Omental fat pad (tissue), 4 donors: ENCODE data around the gene SEMA3A. TPM values are rescaled to one million over a fixed set of nuclear protein-coding genes. Genes with fewer than 3 reads are reported as not detected.

Experiments
- ATAC-seq: fragments of 150-250 bp; one replicate; pipeline ENCODE4 v1.9.1; 2016; ENCODE audit warnings: mild to moderate bottlenecking, moderate library complexity; ENCODE audit not compliant: low FRiP score
- DNase-seq: peaks from one replicate; pipeline ENCODE4 v3.0.0-alpha.2; 2019; ENCODE audit warnings: low spot score
- total RNA-seq, 4 donors: library from RNA; depleted of rRNA; stranded (reverse); fragments of >200 nt; gene quantifications; one replicate each; pipeline ENCODE4 v1.1.0, GENCODE V29; 2016
- TF ChIP-seq, protein P1 (sequence below), 3 donors: fragments of 450-650 bp; IDR thresholded peaks; one replicate each; pipeline ENCODE4 v1.5.1; 2016 to 2017; ENCODE audit warnings: antibody characterized with exemption in 3 of 3, mild to moderate bottlenecking in 3 of 3, moderate library complexity in 2 of 3

The SEMA3A gene
- total RNA-seq, 4 donors from 2014 or later, result 4.3 to 11.4 (median 7.4) TPM

DNA sequence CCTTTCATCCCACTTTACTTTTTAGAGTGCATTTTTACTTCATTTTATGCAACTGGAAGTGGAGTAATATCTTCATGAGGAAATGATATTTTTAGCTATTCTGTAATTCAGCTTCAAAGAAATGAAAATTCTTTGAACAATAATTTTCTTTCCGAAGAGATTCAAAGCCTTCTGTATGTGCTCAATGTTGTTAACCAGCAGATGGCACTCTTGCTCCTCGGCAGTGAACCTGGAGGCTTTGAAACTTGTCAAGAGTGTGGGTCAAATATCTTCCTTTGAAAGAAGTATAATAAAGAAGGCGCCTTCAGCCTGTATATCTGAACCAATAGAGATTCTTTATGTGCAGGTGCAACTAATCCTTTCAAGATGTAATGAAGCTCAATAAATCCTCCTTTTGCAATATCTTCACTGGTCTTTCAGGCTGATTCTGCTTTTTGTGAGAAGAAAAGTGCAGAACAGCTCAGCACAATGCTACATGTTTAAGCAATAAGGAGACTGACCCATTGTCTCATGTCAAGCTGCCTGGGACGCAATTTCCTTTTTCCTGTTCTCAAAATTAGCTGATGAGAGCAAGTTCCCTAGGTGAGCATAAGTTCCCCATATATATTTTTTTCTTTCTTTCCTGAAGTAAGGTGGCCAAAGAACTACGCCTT is 258.4 kb downstream of the SEMA3A start:
- ATAC-seq, result peak; percentile 82

DNA sequence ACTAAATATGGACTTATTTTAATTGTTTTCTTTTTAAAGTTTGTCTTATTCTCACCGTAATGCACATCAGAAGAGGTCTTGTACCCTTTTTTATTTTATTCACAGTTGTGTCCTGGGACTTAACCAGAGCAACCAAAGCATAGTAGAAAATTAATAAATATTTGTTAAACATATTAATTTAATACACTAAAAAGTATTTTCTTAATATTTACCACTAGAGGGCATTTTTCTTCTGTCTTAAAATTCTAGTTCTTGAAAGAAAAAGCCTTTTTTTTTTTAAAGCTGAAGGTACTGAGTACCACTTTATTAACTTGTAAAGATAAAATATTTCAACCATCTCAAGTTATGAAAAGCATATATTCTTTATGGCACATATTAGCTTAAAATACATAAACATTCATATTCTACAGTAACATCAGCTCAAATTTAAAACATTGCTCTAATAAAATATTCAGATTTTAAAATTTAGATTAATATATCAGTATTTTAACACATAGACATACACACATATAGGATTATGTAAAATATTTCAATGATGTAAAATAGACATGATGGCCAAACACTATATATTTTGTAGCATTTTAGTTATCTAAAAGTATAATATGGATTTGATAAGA is 260.4 kb downstream of the SEMA3A start:
- TF ChIP-seq, protein P1, sequence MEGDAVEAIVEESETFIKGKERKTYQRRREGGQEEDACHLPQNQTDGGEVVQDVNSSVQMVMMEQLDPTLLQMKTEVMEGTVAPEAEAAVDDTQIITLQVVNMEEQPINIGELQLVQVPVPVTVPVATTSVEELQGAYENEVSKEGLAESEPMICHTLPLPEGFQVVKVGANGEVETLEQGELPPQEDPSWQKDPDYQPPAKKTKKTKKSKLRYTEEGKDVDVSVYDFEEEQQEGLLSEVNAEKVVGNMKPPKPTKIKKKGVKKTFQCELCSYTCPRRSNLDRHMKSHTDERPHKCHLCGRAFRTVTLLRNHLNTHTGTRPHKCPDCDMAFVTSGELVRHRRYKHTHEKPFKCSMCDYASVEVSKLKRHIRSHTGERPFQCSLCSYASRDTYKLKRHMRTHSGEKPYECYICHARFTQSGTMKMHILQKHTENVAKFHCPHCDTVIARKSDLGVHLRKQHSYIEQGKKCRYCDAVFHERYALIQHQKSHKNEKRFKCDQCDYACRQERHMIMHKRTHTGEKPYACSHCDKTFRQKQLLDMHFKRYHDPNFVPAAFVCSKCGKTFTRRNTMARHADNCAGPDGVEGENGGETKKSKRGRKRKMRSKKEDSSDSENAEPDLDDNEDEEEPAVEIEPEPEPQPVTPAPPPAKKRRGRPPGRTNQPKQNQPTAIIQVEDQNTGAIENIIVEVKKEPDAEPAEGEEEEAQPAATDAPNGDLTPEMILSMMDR (IDR thresholded peaks at IDR 0.05), result no peak
- no peak for ATAC-seq
- no peak for DNase-seq

More for the DNA sequence above, 258.4 kb downstream of the SEMA3A start:
- peak; percentile 37 for DNase-seq
- TF ChIP-seq, protein P1 (IDR thresholded peaks at IDR 0.05), result no peak

DNA sequence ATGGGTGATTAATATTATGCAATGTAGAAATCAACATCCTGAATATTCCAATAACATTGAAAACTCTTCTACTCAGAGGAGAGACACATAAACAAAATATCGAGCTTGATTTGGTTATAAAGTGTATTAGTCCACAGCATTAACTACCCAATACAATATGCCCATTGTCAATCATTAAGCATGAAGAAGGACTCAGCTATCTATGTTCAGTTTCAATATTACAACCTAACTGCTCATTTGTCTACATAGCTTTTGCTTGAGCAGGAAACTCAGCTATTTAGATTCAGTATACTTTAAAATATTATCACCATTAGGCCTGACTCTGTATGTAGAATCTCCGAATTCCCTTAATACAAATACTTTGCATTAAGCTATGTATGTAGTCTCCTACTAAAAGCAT is 262.6 kb downstream of the SEMA3A start:
- TF ChIP-seq, protein P1 (IDR thresholded peaks at IDR 0.05), result no peak
- DNase-seq (no peak), ATAC-seq (no peak)

DNA sequence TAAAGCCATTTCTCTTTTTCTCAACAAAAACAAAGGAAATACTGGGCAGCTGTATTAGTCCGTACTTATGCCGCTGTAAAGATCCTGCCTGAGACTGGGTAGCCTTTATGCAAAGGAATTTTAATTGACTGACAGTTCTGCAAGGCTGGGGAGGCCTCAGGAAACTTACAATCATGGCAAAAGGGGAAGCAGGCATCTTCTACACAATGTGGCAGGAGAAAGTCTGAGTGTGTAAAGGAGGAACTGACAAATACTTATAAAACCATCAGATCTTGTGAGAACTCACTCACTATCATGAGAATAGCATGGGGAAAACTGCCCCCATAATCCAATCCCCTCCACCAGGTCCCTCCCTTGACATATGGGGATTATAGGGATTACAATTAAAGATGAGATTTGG is 264.3 kb downstream of the SEMA3A start:
- TF ChIP-seq, protein P1 (IDR thresholded peaks at IDR 0.05), result no peak
- DNase-seq (no peak), ATAC-seq (no peak)

DNA sequence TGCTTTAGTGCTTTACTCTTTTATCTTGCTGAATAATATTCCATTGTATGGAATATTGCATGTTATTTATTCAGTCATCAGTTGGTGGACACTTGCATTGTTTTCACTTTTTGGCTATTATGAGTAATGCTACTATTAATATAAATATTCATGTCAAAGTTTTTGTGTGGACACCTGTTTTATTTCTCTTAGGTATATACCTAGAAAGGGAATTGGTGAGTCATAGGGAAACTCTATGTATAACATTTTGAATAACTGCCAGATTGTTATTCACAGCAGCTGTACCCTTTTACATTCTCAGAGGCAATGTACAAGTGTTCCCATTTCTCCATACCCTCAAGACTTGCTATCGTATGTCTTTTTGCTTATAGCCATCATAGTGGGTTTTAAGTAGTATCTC is 268.7 kb downstream of the SEMA3A start:
- TF ChIP-seq, protein P1 (IDR thresholded peaks at IDR 0.05), result no peak
- DNase-seq (no peak), ATAC-seq (no peak)

DNA sequence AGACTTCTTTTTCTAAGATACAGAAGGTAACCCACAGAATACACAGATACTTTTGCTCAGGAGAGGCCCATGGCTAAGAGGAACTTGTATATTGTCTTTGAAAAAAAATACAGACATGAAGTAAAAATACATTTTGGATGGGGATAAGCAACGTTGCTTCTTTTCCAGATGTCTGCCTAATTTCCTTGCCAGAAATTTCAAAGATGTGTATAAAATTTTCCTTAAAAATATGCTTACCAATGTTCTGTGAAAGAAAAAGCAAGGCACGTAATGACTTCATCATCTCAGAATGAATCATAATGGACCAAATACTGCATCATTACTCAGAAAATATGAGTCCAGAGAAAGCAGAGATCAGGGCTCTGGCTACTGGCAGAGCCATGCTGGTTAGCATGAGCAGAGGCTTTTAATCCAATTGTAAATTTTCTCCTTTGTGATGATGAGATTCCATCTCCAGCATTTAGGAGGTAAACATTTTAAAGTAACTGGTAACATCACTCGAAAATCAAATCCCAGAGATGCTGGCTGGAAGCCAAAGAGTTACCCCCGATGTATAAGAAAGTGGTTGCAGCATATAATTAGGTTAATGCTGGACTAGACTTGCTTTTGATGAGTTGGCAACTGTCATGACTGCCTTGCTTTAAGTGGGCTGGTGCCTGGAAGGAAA is 272.5 kb downstream of the SEMA3A start:
- DNase-seq (no peak), ATAC-seq (no peak)

More for the DNA sequence above, 272.5 kb downstream of the SEMA3A start:
- TF ChIP-seq, protein P1 (IDR thresholded peaks at IDR 0.05), result no peak
